KBM-7 (cell line): ENCODE measurements around the gene OGA.

Experiments used
- DNase-seq: peaks from one replicate; pipeline ENCODE4 v3.0.0-alpha.2; 2015
- in situ Hi-C: fragments of 300-500 bp; cut with MboI; formaldehyde crosslinking; loops from 2 replicates; pipeline ENCODE4 v1.14.3; 2020; ENCODE audit warnings: low sequenced_read_pairs, low pct_unique_long_range_greater_than_20kb, mixed read lengths

The OGA gene

GRCh38 chr10:101736666-101737065 is 81.6 kb downstream of the OGA start:
- in situ Hi-C loops, result no loop called here
- no peak for DNase-seq
